HG02623 (cell line): Measurements from ENCODE around the gene ENDOU.
"Not testable (repeated sequence)": the region's sequence is repeated elsewhere in the genome, so short reads cannot be mapped to it uniquely, and the experiment has no call there.

Experiments used
- ATAC-seq: cut with Tn5 transposase; IDR thresholded peaks from one replicate; pipeline ENCODE4 v1.9.1; 2021; ENCODE audit warnings: moderate library complexity; ENCODE audit not compliant: unreplicated experiment

The ENDOU gene

GRCh38 chr12:47700263-47700662 lies 25.0 kb downstream of the ENDOU start:
- no peak for ATAC-seq

GRCh38 chr12:47698631-47699030 lies 26.7 kb downstream of the ENDOU start:
- no peak for ATAC-seq

- ATAC-seq = no peak
Observed at GRCh38 chr12:47698055-47698454, 27.2 kb downstream of the ENDOU start.

GRCh38 chr12:47689215-47689614 lies 36.1 kb downstream of the ENDOU start:
- ATAC-seq = no peak

GRCh38 chr12:47687636-47688035 lies 37.7 kb downstream of the ENDOU start:
- ATAC-seq = no peak

GRCh38 chr12:47686645-47687240 lies 38.5 kb downstream of the ENDOU start:
- ATAC-seq = no peak

- ATAC-seq = no peak
Observed at GRCh38 chr12:47679785-47680184, 45.5 kb downstream of the ENDOU start.

- no peak for ATAC-seq
Observed at GRCh38 chr12:47672068-47672467, 53.2 kb downstream of the ENDOU start.

- not testable (repeated sequence) for ATAC-seq
Observed at GRCh38 chr12:47667935-47668334, 57.4 kb downstream of the ENDOU start.
